Stimulated activated CD4-positive, alpha-beta T cell treated with anti-CD3 and anti-CD28 coated beads, Interleukin-12 subunit alpha, Interleukin-12 subunit beta, amount 100 ng/mL, for 24 hours (primary cell): Measurements from ENCODE around the gene GABRG3.

ENCODE experiments used
- DNase-seq, 2 experiments: peaks; one replicate each; pipeline ENCODE4 v3.0.0-alpha.2; 2020; ENCODE audit warnings: low read depth in 2 of 2

Gene GABRG3

GRCh38 chr15:27463525-27464088, 492.6 kb downstream of the GABRG3 start:
- no peak for DNase-seq

GRCh38 chr15:27464941-27465612, 494.1 kb downstream of the GABRG3 start:
- DNase-seq = no peak

GRCh38 chr15:27466758-27467157, 495.8 kb downstream of the GABRG3 start:
- DNase-seq = no peak

- no peak for DNase-seq
These were observed 497.2 kb downstream of the GABRG3 start for GRCh38 chr15:27468151-27468591.

- DNase-seq = no peak
These were observed 502.9 kb downstream of the GABRG3 start for GRCh38 chr15:27473845-27474244.

GRCh38 chr15:27475395-27475794, 504.4 kb downstream of the GABRG3 start:
- DNase-seq = no peak

- no peak for DNase-seq
These were observed 508.5 kb downstream of the GABRG3 start for GRCh38 chr15:27479296-27480140.

- no peak for DNase-seq
These were observed 509.2 kb downstream of the GABRG3 start for GRCh38 chr15:27480141-27480530.

- no peak for DNase-seq
These were observed 509.7 kb downstream of the GABRG3 start for GRCh38 chr15:27480642-27481041.

GRCh38 chr15:27481768-27482167, 510.8 kb downstream of the GABRG3 start:
- no peak for DNase-seq

GRCh38 chr15:27482287-27482686, 511.3 kb downstream of the GABRG3 start:
- DNase-seq = no peak

GRCh38 chr15:27483124-27483523, 512.1 kb downstream of the GABRG3 start:
- DNase-seq = no peak

GRCh38 chr15:27485265-27485664, 514.3 kb downstream of the GABRG3 start:
- no peak for DNase-seq

- no peak for DNase-seq
These were observed 515.1 kb downstream of the GABRG3 start for GRCh38 chr15:27486051-27486450.

- no peak for DNase-seq
These were observed 516.0 kb downstream of the GABRG3 start for GRCh38 chr15:27486683-27487647.

- no peak for DNase-seq
These were observed 516.9 kb downstream of the GABRG3 start for GRCh38 chr15:27487846-27488245.

- DNase-seq = no peak
These were observed 520.0 kb downstream of the GABRG3 start for GRCh38 chr15:27490867-27491595.

GRCh38 chr15:27491666-27492621, 521.0 kb downstream of the GABRG3 start:
- DNase-seq = no peak

GRCh38 chr15:27495963-27496459, 525.0 kb downstream of the GABRG3 start:
- no peak for DNase-seq

GRCh38 chr15:27498700-27499099, 527.7 kb downstream of the GABRG3 start:
- DNase-seq = no peak
